Stromal cell of bone marrow (primary cell): Measurements from ENCODE around the gene CEP57L1.
"Not testable (repeated sequence)": the region's sequence is repeated elsewhere in the genome, so short reads cannot be mapped to it uniquely, and the experiment has no call there.

Source experiments
- DNase-seq: peaks from one replicate; pipeline ENCODE4 v3.0.0-alpha.2; 2012; ENCODE audit warnings: low read depth

Gene CEP57L1

GRCh38 chr6:109172101-109172746 is 76.9 kb downstream of the CEP57L1 start:
- no peak for DNase-seq

GRCh38 chr6:109174916-109175315 is 79.6 kb downstream of the CEP57L1 start:
- peak; percentile 72 for DNase-seq

- DNase-seq = no peak
These were observed 83.6 kb downstream of the CEP57L1 start for GRCh38 chr6:109178921-109179320.

- no peak for DNase-seq
These were observed 84.2 kb downstream of the CEP57L1 start for GRCh38 chr6:109179507-109179906.

GRCh38 chr6:109182578-109182977 is 87.3 kb downstream of the CEP57L1 start:
- DNase-seq = no peak

GRCh38 chr6:109183109-109183650 is 87.9 kb downstream of the CEP57L1 start:
- DNase-seq = no peak

- DNase-seq = no peak
These were observed 89.3 kb downstream of the CEP57L1 start for GRCh38 chr6:109184638-109185037.

- DNase-seq = no peak
These were observed 90.7 kb downstream of the CEP57L1 start for GRCh38 chr6:109186012-109186411.

- DNase-seq = no peak
These were observed 92.2 kb downstream of the CEP57L1 start for GRCh38 chr6:109187399-109188114.

GRCh38 chr6:109188115-109188411 is 92.8 kb downstream of the CEP57L1 start:
- DNase-seq = no peak

GRCh38 chr6:109191368-109191767 is 96.1 kb downstream of the CEP57L1 start:
- not testable (repeated sequence) for DNase-seq

- no peak for DNase-seq
These were observed 97.6 kb downstream of the CEP57L1 start for GRCh38 chr6:109192865-109193264.

GRCh38 chr6:109194880-109195279 is 99.6 kb downstream of the CEP57L1 start:
- DNase-seq = no peak

GRCh38 chr6:109197061-109197460 is 101.8 kb downstream of the CEP57L1 start:
- no peak for DNase-seq

- no peak for DNase-seq
These were observed 107.3 kb downstream of the CEP57L1 start for GRCh38 chr6:109202409-109203264.

- no peak for DNase-seq
These were observed 109.2 kb downstream of the CEP57L1 start for GRCh38 chr6:109204511-109204910.

- no peak for DNase-seq
These were observed 117.4 kb downstream of the CEP57L1 start for GRCh38 chr6:109212683-109213082.
